ENCODE data around the gene HMGCL. TPM values are rescaled to one million over a fixed set of nuclear protein-coding genes. Genes with fewer than 3 reads are reported as not detected.
"Not testable (repeated sequence)": the region's sequence is repeated elsewhere in the genome, so short reads cannot be mapped to it uniquely, and the experiment has no call there.

The HMGCL gene
- polyA plus RNA-seq, 1 donor = 66.3 TPM

- peak within 1 kb of the TSS; percentile 98 for H3K4me3 ChIP-seq (ENCODE audit: low read length)
- no peaks in the 10 kb centered on the region for H3K9me3 ChIP-seq (ENCODE audit: control insufficient read depth, low read depth, low read length)
- no peaks in the 10 kb centered on the region for H3K27me3 ChIP-seq (ENCODE audit: control insufficient read depth, insufficient read depth, low read length)
- peak within 1 kb of the TSS; percentile 100 for H3K27ac ChIP-seq (ENCODE audit: low read length)
- H3K4me1 ChIP-seq (ENCODE audit: control insufficient read depth, insufficient read depth, low read length) = peaks cover 49% of the 10 kb centered on the region
- no CpG with 5 or more reads among the region's 82 CpGs for WGBS (ENCODE audit: insufficient coverage, low lambda C conversion rate)
- peaks cover 58% of the 10 kb centered on the region for H3K36me3 ChIP-seq (ENCODE audit: control insufficient read depth, insufficient read depth, low read length)
- DNase-seq = peak; percentile 99
Observed at GRCh38 chr1:23800400-23801337, 24.6 kb downstream of the HMGCL start, which contains the start of gene GALE. Gene GALE, minus strand, starts transcription at chr1:23800754. Its CDS starts 1,747 bp downstream, at chr1:23799007.

DNA sequence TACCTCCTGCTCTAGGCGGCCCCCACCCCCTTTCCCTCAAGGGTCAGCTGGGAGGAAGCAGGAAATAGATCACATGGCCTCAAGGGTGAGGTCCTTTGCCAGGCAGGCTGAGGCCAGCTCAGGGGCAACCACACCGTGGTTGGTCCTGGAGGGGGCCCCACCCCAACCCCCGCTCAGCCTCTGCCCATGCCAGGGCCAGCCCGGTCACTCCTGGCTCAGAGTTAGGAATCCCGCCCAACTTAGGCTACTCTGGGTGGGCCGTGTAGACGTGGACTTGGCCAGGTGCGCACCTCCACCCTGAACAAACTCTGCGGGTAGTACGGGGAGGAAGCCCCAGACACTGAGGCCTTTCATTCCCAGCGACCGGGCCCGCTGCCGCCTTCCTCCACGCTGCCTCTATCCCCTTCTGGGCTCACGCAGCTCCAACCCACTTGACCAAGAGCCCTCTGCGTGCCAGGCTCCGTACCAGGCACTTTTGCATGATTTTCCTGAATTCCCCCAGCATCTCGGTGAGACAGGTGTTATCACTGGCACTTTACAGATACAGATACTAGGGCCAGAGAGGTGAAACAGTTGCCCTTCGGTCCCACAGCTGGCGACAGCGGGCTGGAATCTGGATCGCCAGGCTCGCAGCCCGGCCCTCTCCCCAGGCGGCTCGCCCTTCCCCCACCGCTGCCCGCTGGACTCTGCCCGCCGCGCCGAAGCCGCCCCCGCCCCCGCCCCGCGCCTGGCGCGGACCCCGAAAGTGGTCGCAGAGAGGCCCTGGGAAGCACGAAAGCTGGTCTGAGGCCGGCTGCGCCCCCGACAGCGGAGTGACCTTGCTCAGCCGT lies 25.4 kb downstream of the HMGCL start:
- peaks cover 56% of the 10 kb centered on the region for H3K36me3 ChIP-seq (ENCODE audit: control insufficient read depth, insufficient read depth, low read length)
- peaks cover 48% of the 10 kb centered on the region for H3K4me1 ChIP-seq (ENCODE audit: control insufficient read depth, insufficient read depth, low read length)
- H3K4me3 ChIP-seq (ENCODE audit: low read length) = peak overlapping the region; percentile 98
- H3K27ac ChIP-seq (ENCODE audit: low read length) = peak overlapping the region; percentile 100
- H3K27me3 ChIP-seq (ENCODE audit: control insufficient read depth, insufficient read depth, low read length) = no peaks in the 10 kb centered on the region
- no CpG with 5 or more reads among the region's 48 CpGs for WGBS (ENCODE audit: insufficient coverage, low lambda C conversion rate)
- DNase-seq = peak; percentile 94 to 97
- no peaks in the 10 kb centered on the region for H3K9me3 ChIP-seq (ENCODE audit: control insufficient read depth, low read depth, low read length)

DNA sequence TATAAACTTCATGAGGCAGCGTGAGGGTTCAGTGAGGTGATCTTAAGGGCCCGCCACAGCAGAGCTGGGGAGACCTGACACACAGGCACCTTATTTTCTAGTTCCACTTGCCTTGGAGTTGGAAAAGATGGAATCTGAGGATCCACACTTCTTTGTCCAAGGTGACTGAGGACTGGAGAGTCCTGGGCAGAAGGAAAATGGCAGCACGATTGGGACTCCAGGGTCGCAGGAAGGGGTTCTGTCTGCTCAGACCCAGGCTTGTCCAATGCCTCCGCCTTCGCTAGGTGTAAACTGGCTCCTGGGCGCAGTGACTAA lies 26.0 kb downstream of the HMGCL start:
- Histone ChIP-seq H3K9me3 (ENCODE audit: control insufficient read depth, low read depth, low read length) (no peaks in the 10 kb centered on the region), H3K27me3 (ENCODE audit: control insufficient read depth, insufficient read depth, low read length) (no peaks in the 10 kb centered on the region), H3K4me1 (ENCODE audit: control insufficient read depth, insufficient read depth, low read length) (peaks cover 54% of the 10 kb centered on the region), H3K4me3 (ENCODE audit: low read length) (peak overlapping the region; percentile 98), H3K27ac (ENCODE audit: low read length) (peak overlapping the region; percentile 100), H3K36me3 (ENCODE audit: control insufficient read depth, insufficient read depth, low read length) (peaks cover 58% of the 10 kb centered on the region)
- 83% methylated on average over 1 of the region's 7 CpGs for WGBS (ENCODE audit: insufficient coverage, low lambda C conversion rate)
- DNase-seq = no peak

- H3K27me3 ChIP-seq (ENCODE audit: control insufficient read depth, insufficient read depth, low read length) = no peaks in the 10 kb centered on the region
- no peaks in the 10 kb centered on the region for H3K9me3 ChIP-seq (ENCODE audit: control insufficient read depth, low read depth, low read length)
- WGBS (ENCODE audit: insufficient coverage, low lambda C conversion rate) = no CpG with 5 or more reads among the region's 12 CpGs
- H3K36me3 ChIP-seq (ENCODE audit: control insufficient read depth, insufficient read depth, low read length) = peaks cover 58% of the 10 kb centered on the region
- DNase-seq = no peak
- peaks cover 57% of the 10 kb centered on the region for H3K4me1 ChIP-seq (ENCODE audit: control insufficient read depth, insufficient read depth, low read length)
- H3K27ac ChIP-seq (ENCODE audit: low read length) = peak overlapping the region; percentile 100
- H3K4me3 ChIP-seq (ENCODE audit: low read length) = peak overlapping the region; percentile 98
Observed at GRCh38 chr1:23798662-23799142, 26.5 kb downstream of the HMGCL start.

DNA sequence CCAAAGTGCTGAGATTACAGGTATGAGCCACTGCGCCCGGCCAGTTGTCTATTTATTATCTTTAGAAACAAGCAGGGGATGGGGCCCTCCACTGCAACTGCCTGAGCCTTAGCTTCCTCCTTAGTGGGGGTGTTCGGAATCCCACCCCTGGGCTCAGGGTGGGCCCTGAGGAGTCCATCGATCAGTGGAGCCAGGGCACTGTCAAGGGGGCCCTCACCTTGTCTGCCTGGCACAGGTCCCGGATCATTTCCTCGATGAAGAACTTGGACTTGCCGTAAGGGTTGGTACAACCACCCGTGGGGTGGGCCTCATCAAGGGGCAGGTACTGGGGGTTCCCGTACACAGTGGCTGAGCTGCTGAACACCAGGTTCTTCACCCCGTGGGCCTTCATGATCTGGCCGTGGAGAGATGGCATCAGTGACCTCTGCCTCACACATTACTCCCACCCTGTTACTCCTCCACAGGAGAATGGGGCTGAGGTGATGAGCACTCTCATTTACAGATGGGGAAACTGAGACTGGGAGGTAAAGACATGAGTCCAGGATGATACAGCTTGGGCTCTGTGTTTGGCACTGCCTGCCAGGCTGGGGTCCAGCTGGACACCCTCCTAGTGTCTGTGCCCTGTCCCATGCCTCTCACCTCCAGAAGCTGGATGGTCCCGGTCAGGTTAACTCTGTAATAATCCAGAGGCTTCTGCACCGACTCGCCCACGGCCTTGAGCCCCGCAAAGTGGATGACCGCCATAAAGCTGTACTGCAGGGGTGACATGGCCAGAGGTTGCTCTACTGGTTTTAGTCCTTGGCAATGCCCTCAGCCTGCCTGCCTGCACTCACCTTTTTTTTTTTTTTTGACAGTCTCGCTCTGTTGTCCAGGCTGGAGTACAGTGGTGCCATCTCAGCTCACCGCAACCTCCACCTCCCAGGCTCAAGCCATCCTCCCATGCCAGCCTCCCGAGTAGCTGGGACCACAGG lies 27.5 kb downstream of the HMGCL start:
- H3K36me3 ChIP-seq (ENCODE audit: control insufficient read depth, insufficient read depth, low read length) = peaks cover 63% of the 10 kb centered on the region
- H3K27ac ChIP-seq (ENCODE audit: low read length) = peak overlapping the region; percentile 100
- no peak overlapping the region for H3K4me3 ChIP-seq (ENCODE audit: low read length)
- DNase-seq = no peak
- WGBS (ENCODE audit: insufficient coverage, low lambda C conversion rate) = 80% methylated on average over 1 of the region's 20 CpGs
- H3K27me3 ChIP-seq (ENCODE audit: control insufficient read depth, insufficient read depth, low read length) = no peaks in the 10 kb centered on the region
- peaks cover 66% of the 10 kb centered on the region for H3K4me1 ChIP-seq (ENCODE audit: control insufficient read depth, insufficient read depth, low read length)
- H3K9me3 ChIP-seq (ENCODE audit: control insufficient read depth, low read depth, low read length) = no peaks in the 10 kb centered on the region

DNA sequence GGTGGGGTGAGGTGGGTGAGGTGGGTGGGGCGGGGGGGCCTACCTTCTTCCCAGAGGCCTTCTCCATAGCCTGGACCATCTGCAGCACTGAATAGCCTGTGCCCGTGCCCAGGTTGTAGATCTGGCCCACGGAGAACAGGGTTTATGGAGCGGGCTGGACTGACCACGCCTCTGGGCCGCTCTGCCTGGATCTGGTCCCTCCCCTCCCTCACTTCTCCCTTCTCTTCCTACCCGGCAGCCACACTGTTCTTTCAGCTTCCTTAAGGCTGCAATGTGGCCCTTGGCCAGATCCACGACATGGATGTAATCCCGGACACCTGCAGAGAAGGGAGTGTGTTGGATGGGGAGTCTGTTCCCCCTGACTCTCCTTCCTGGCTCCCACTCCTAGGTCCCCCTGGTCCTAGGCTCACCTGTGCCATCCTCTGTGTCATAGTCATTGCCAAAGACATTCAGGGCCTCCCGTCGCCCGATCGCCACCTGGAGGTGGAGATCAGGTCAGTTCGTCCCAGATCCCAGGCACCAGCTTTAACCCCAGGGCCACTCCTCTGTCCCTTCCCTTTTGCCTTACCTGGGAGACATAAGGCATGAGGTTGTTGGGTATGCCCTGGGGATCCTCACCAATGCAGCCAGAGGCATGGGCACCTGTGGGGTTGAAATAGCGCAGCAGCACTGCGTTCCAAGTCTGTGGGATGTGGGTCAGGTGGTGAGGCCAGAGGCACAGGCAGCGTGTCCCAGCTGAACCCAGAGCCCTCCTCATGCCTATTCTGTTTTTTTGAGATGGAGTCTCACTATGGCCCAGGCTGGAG lies 28.6 kb downstream of the HMGCL start:
- H3K36me3 ChIP-seq (ENCODE audit: control insufficient read depth, insufficient read depth, low read length) = peaks cover 56% of the 10 kb centered on the region
- WGBS (ENCODE audit: insufficient coverage, low lambda C conversion rate) = no CpG with 5 or more reads among the region's 17 CpGs
- DNase-seq = no peak
- no peak overlapping the region for H3K27ac ChIP-seq (ENCODE audit: low read length)
- no peaks in the 10 kb centered on the region for H3K27me3 ChIP-seq (ENCODE audit: control insufficient read depth, insufficient read depth, low read length)
- no peaks in the 10 kb centered on the region for H3K9me3 ChIP-seq (ENCODE audit: control insufficient read depth, low read depth, low read length)
- peaks cover 68% of the 10 kb centered on the region for H3K4me1 ChIP-seq (ENCODE audit: control insufficient read depth, insufficient read depth, low read length)
- no peak overlapping the region for H3K4me3 ChIP-seq (ENCODE audit: low read length)

GRCh38 chr1:23795676-23796465 lies 29.4 kb downstream of the HMGCL start:
- Histone ChIP-seq H3K4me1 (ENCODE audit: control insufficient read depth, insufficient read depth, low read length) (peaks cover 64% of the 10 kb centered on the region), H3K27ac (ENCODE audit: low read length) (no peak overlapping the region), H3K4me3 (ENCODE audit: low read length) (no peak overlapping the region), H3K9me3 (ENCODE audit: control insufficient read depth, low read depth, low read length) (no peaks in the 10 kb centered on the region), H3K27me3 (ENCODE audit: control insufficient read depth, insufficient read depth, low read length) (no peaks in the 10 kb centered on the region), H3K36me3 (ENCODE audit: control insufficient read depth, insufficient read depth, low read length) (peaks cover 56% of the 10 kb centered on the region)
- WGBS (ENCODE audit: insufficient coverage, low lambda C conversion rate) = no CpG with 5 or more reads among the region's 16 CpGs
- DNase-seq = no peak

DNA sequence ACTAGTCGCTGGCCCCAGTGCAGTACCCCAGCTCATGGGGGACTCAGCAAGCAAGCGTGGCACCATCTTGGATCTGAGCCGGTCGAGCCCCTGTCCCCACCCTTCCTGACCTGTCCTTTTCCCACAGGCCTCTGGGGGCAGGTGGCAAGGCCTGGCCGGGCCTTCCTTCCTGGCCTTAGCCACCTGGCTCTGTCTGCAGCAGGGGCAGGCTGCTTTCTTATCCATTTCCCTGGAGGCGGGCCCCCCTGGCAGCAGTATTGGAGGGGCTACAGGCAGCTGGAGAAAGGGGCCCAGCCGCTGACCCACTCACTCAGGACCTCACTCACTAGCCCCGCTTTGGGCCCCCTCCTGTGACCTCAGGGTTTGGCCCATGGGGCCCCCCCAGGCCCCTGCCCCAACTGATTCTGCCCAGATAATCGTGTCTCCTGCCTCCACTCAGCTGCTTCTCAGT lies 30.5 kb downstream of the HMGCL start:
- DNase-seq; H3K9me3 ChIP-seq (ENCODE audit: control insufficient read depth, low read depth, low read length); H3K27ac ChIP-seq (ENCODE audit: low read length); H3K27me3 ChIP-seq (ENCODE audit: control insufficient read depth, insufficient read depth, low read length); H3K4me3 ChIP-seq (ENCODE audit: low read length): not testable (repeated sequence)
- no CpG with 5 or more reads among the region's 9 CpGs for WGBS (ENCODE audit: insufficient coverage, low lambda C conversion rate)
- H3K4me1 ChIP-seq (ENCODE audit: control insufficient read depth, insufficient read depth, low read length) = peaks cover 67% of the 10 kb centered on the region
- peaks cover 56% of the 10 kb centered on the region for H3K36me3 ChIP-seq (ENCODE audit: control insufficient read depth, insufficient read depth, low read length)

All from large intestine (tissue), 3 donors.